Measurements from ENCODE around the gene LMO2. TPM values are rescaled to one million over a fixed set of nuclear protein-coding genes. Genes with fewer than 3 reads are reported as not detected.
"Not testable (repeated sequence)": the region's sequence is repeated elsewhere in the genome, so short reads cannot be mapped to it uniquely, and the experiment has no call there.

LMO2 gene
- total RNA-seq, 1 donor from 2014 or later = 12.7 TPM

DNA sequence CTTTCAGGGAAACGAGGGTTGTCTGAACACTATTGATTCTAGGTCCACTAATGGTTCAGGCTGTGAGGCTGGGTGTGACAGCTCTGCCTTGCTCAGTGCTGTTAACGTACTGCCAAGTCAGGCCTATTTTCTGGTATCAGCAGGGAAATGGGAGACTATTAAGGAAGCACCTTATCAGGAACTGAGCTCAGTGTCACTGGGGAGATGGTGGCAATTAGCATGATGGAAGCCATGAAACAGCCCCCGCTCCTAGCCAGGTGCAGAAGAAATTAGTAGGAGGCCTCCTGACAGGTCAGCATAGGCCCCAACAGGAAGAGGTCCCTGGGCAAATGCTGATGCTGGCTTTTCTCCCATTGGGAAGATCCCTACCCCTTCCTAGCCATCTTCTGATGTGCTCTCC, 42.6 kb upstream of the LMO2 start:
- H3K27ac Mint-ChIP-seq = no peak overlapping the region
- peaks cover 50% of the 10 kb centered on the region for H3K4me1 Mint-ChIP-seq (ENCODE audit: unreplicated experiment)
- TF ChIP-seq, protein P1, sequence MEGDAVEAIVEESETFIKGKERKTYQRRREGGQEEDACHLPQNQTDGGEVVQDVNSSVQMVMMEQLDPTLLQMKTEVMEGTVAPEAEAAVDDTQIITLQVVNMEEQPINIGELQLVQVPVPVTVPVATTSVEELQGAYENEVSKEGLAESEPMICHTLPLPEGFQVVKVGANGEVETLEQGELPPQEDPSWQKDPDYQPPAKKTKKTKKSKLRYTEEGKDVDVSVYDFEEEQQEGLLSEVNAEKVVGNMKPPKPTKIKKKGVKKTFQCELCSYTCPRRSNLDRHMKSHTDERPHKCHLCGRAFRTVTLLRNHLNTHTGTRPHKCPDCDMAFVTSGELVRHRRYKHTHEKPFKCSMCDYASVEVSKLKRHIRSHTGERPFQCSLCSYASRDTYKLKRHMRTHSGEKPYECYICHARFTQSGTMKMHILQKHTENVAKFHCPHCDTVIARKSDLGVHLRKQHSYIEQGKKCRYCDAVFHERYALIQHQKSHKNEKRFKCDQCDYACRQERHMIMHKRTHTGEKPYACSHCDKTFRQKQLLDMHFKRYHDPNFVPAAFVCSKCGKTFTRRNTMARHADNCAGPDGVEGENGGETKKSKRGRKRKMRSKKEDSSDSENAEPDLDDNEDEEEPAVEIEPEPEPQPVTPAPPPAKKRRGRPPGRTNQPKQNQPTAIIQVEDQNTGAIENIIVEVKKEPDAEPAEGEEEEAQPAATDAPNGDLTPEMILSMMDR (conservative IDR thresholded peaks at IDR 0.05) = no peak
- H3K27me3 Mint-ChIP-seq = no peaks in the 10 kb centered on the region
- no peaks in the 10 kb centered on the region for H3K36me3 Mint-ChIP-seq
- H3K9me3 Mint-ChIP-seq = no peaks in the 10 kb centered on the region
- H3K4me3 Mint-ChIP-seq = no peak overlapping the region
- DNase-seq (ENCODE audit: extremely low spot score, unreplicated experiment) = no peak

DNA sequence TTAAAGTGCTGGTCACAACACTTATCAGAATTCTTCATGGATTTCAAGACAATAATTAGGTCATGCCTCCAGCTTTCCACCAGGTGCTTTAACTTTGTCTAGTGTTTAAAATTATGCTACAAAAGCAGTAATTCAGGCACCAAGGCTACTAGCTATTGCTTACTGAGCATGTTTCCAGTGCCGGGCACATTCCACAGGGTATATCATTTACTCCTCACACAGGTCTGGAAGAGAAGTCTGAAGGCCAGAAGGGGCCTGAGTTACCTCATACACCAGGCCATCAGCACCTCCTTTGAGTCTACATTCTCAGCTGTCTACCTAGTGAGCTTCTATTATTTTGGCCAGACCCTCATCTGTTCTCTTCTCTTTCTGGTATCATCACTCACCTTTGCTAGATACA, 41.7 kb upstream of the LMO2 start:
- no peak overlapping the region for H3K4me3 Mint-ChIP-seq
- no peaks in the 10 kb centered on the region for H3K27me3 Mint-ChIP-seq
- TF ChIP-seq, protein P1 (conservative IDR thresholded peaks at IDR 0.05) = peak; percentile 30
- H3K27ac Mint-ChIP-seq = peak overlapping the region; percentile 34
- H3K36me3 Mint-ChIP-seq = no peaks in the 10 kb centered on the region
- H3K4me1 Mint-ChIP-seq (ENCODE audit: unreplicated experiment) = peaks cover 50% of the 10 kb centered on the region
- no peaks in the 10 kb centered on the region for H3K9me3 Mint-ChIP-seq
- no peak for DNase-seq (ENCODE audit: extremely low spot score, unreplicated experiment)

- no peak for DNase-seq (ENCODE audit: extremely low spot score, unreplicated experiment)
- H3K4me1 Mint-ChIP-seq (ENCODE audit: unreplicated experiment) = peaks cover 47% of the 10 kb centered on the region
- no peak overlapping the region for H3K27ac Mint-ChIP-seq
- TF ChIP-seq, protein P1 (conservative IDR thresholded peaks at IDR 0.05) = no peak
- H3K27me3 Mint-ChIP-seq = no peaks in the 10 kb centered on the region
- no peaks in the 10 kb centered on the region for H3K36me3 Mint-ChIP-seq
- no peak overlapping the region for H3K4me3 Mint-ChIP-seq
- no peaks in the 10 kb centered on the region for H3K9me3 Mint-ChIP-seq
These were observed 40.8 kb upstream of the LMO2 start for GRCh38 chr11:33932721-33933120.

- H3K36me3 Mint-ChIP-seq; H3K27me3 Mint-ChIP-seq; H3K27ac Mint-ChIP-seq; H3K4me3 Mint-ChIP-seq; DNase-seq (ENCODE audit: extremely low spot score, unreplicated experiment); H3K9me3 Mint-ChIP-seq: not testable (repeated sequence)
- peaks cover 38% of the 10 kb centered on the region for H3K4me1 Mint-ChIP-seq (ENCODE audit: unreplicated experiment)
These were observed 40.0 kb upstream of the LMO2 start for GRCh38 chr11:33931739-33932366.

DNA sequence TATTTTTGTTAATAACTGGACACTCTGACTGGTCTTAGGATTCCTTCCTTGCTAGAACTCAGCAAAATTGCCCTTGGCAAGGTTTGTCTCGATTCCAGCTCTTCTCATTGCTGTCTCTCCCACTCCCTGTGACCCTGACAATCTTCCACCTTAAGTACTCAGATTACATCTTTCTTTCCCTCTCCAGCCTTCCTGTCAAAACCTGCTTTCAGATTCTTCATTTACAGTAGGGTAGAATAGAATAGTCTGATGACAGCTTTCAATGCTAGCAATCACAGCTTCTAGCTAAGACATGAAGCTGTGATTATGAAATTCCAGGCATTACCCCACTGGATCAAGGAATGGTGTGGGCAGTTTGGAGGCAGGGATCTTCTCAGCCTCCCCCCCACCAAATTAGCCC, 39.2 kb upstream of the LMO2 start:
- Mint-ChIP-seq H3K4me1 (ENCODE audit: unreplicated experiment) (peaks cover 34% of the 10 kb centered on the region), H3K4me3 (peak overlapping the region; percentile 29), H3K9me3 (no peaks in the 10 kb centered on the region), H3K27me3 (peaks cover 4% of the 10 kb centered on the region), H3K27ac (peak overlapping the region; percentile 44), H3K36me3 (no peaks in the 10 kb centered on the region)
- DNase-seq (ENCODE audit: extremely low spot score, unreplicated experiment) = no peak
- TF ChIP-seq, protein P1 (conservative IDR thresholded peaks at IDR 0.05) = no peak

DNA sequence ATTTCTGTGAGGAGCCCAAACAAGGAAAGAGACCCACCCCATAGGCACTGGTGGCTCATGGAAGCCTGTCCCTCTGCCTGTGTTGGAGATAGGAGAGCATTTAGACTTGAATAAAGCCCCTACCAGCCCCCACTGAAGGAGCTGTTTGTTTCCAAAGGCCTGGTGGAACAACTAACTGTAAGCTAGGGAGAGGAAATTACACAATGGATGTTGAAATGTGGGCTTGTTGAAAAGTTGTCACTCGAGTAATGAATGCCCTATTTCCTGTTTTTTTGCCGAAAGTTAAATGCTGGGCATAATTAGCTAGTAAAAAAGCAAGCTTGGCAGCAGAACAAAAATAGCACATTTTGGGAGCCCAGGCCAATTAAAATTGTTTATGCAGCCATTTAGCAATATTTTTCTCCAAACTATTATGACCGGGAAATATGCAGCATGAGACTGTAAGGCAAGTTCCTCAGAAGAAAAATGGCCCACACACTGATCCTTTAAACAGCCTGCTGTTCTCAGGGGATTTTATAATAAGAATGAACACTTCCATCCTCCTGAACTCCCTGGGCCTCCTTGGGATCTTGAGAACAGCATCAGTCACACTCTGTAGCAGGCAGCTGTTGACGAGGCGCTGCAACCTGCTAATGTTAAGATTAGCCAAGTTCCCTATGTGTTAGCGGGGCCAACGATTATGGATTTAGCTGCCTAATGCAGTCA, 38.6 kb upstream of the LMO2 start:
- Mint-ChIP-seq H3K36me3 (no peaks in the 10 kb centered on the region), H3K27ac (peak overlapping the region; percentile 44), H3K9me3 (no peaks in the 10 kb centered on the region), H3K27me3 (peaks cover 5% of the 10 kb centered on the region), H3K4me3 (peak overlapping the region; percentile 44), H3K4me1 (ENCODE audit: unreplicated experiment) (peaks cover 34% of the 10 kb centered on the region)
- DNase-seq (ENCODE audit: extremely low spot score, unreplicated experiment) = no peak
- TF ChIP-seq, protein P1 (conservative IDR thresholded peaks at IDR 0.05) = no peak

Data from type B pancreatic cell (in vitro differentiated cells).